OCI-LY7 (cell line): Measurements from ENCODE around the gene CEMIP2. TPM values are rescaled to one million over a fixed set of nuclear protein-coding genes. Genes with fewer than 3 reads are reported as not detected.

Experiments
- BruUV-seq: library from RNA; stranded (reverse); fragments of 400-500 nt; replicated peaks from 2 replicates; lab custom pipeline; 2021; lab: Mats Ljungman, UMichigan
- CTCF ChIA-PET: fragments of 300-600 bp; sonication (Branson Sonifier 250); formaldehyde crosslinking; loops from one replicate; lab custom pipeline; 2022; ENCODE audit warnings: antibody characterized with exemption; ENCODE audit not compliant: unreplicated experiment; lab: Charles Lee
- POLR2A ChIA-PET: fragments of 300-600 bp; sonication (Branson Sonifier 250); formaldehyde crosslinking; loops from one replicate; lab custom pipeline; 2022; ENCODE audit warnings: antibody characterized with exemption; lab: Charles Lee
- DNase-seq: peaks from one replicate; pipeline ENCODE4 v3.0.0-alpha.2; 2015; ENCODE audit warnings: low spot score
- H2AFZ ChIP-seq: fragments of 200-600 bp; sonication (generic), shearing (Covaris generic); 2 replicates; pipeline ENCODE4 v1.6.1; 2014; ENCODE audit warnings: mild to moderate bottlenecking, antibody characterized with exemption, low read length, moderate library complexity
- H3K27ac ChIP-seq: fragments of 200-600 bp; sonication (generic); 2 replicates; pipeline ENCODE4 v1.5.1; 2014; ENCODE audit warnings: mixed run types, low read depth, mild to moderate bottlenecking, moderate library complexity, low read length, inconsistent platforms; ENCODE audit not compliant: poor library complexity, severe bottlenecking
- H3K36me3 ChIP-seq: fragments of 200-600 bp; sonication (generic); 2 replicates; pipeline ENCODE4 v1.6.1; 2014; ENCODE audit warnings: mild to moderate bottlenecking, antibody characterized with exemption, low read length, moderate library complexity, mixed read lengths; ENCODE audit not compliant: insufficient read depth
- H3K4me1 ChIP-seq: fragments of 200-600 bp; sonication (generic); 2 replicates; pipeline ENCODE4 v1.5.1; 2014; ENCODE audit warnings: mild to moderate bottlenecking, low read length; ENCODE audit not compliant: insufficient read depth, poor library complexity, severe bottlenecking
- H3K4me2 ChIP-seq: fragments of 200-600 bp; sonication (generic); 2 replicates; pipeline ENCODE4 v1.6.1; 2014; ENCODE audit warnings: mild to moderate bottlenecking, low read length
- H3K4me3 ChIP-seq: fragments of 200-600 bp; sonication (generic); 2 replicates; pipeline ENCODE4 v1.5.1; 2014; ENCODE audit warnings: mild to moderate bottlenecking, low read depth, low read length; ENCODE audit not compliant: poor library complexity, severe bottlenecking
- H3K79me2 ChIP-seq: fragments of 200-600 bp; sonication (generic); 2 replicates; pipeline ENCODE4 v1.6.1; 2016; ENCODE audit warnings: low read depth, mild to moderate bottlenecking, low read length, moderate library complexity, mixed read lengths; ENCODE audit not compliant: insufficient read depth
- H3K9me2 ChIP-seq: fragments of 200-600 bp; sonication (generic); 2 replicates; pipeline ENCODE4 v1.6.1; 2016; ENCODE audit warnings: mild to moderate bottlenecking, low read length, mixed read lengths; ENCODE audit not compliant: insufficient read depth
- H3K9me3 ChIP-seq: fragments of 200-600 bp; sonication (generic); 2 replicates; pipeline ENCODE4 v1.6.1; 2014; ENCODE audit warnings: mild to moderate bottlenecking, mixed run types, low read length, mixed read lengths
- H4K20me1 ChIP-seq: fragments of 200-600 bp; sonication (generic); 2 replicates; pipeline ENCODE4 v1.6.1; 2014; ENCODE audit warnings: mild to moderate bottlenecking, antibody characterized with exemption, low read length, moderate library complexity, mixed read lengths; ENCODE audit not compliant: insufficient read depth
- EZH2phosphoT487 ChIP-seq: fragments of 200-600 bp; sonication (generic); IDR thresholded peaks from 2 replicates; pipeline ENCODE4 v1.6.1; 2018; ENCODE audit warnings: low read depth, borderline replicate concordance, mild to moderate bottlenecking, mixed run types, antibody characterized with exemption, low read length, moderate library complexity, mixed read lengths
- intact Hi-C: fragments of 100-400 bp; cut with micrococcal nuclease; formaldehyde crosslinking; loops from one replicate; pipeline ENCODE4 v1.10.0; 2022; ENCODE audit not compliant: unreplicated experiment
- total RNA-seq, 2 experiments: library from RNA; depleted of rRNA in 1 of 2; stranded (reverse); fragments of >200 nt in 1 of 2; shearing (Covaris generic) in 1 of 2; gene quantifications; 2 replicates each; pipeline ENCODE4 v1.2.3, GENCODE V29; 2014 to 2022
- TF ChIP-seq, protein P1 (sequence below): fragments of 200-600 bp; sonication (generic); conservative IDR thresholded peaks from 2 replicates; pipeline ENCODE4 v1.5.1; 2014; ENCODE audit warnings: mild to moderate bottlenecking, antibody characterized with exemption, low read length, moderate library complexity, mixed read lengths

Gene CEMIP2
- total RNA-seq, 2 experiments from 2014 or later = 1.8 to 4.8 TPM

- no peaks in the 10 kb centered on the region for H3K9me2 ChIP-seq
- POLR2A ChIA-PET = interaction anchor here (1.5 kb wide), 1 partner anchor 16 kb away, joined by 5 read pairs; no protein-coding TSS in a partner anchor
- H3K4me2 ChIP-seq = no peak overlapping the region
- H2AFZ ChIP-seq = no peak overlapping the region
- H3K4me3 ChIP-seq = no peak overlapping the region
- H3K36me3 ChIP-seq = no peaks in the 10 kb centered on the region
- H3K4me1 ChIP-seq = no peaks in the 10 kb centered on the region
- no TSS peak for BruUV-seq
- no peak for DNase-seq
- H4K20me1 ChIP-seq = no peaks in the 10 kb centered on the region
- H3K27ac ChIP-seq = no peak overlapping the region
- intact Hi-C loops = no loop called here
- no peaks in the 10 kb centered on the region for H3K79me2 ChIP-seq
- no peaks in the 10 kb centered on the region for H3K9me3 ChIP-seq
- CTCF ChIA-PET = no interaction called here
- no peak for TF ChIP-seq EZH2phosphoT487
- TF ChIP-seq, protein P1, sequence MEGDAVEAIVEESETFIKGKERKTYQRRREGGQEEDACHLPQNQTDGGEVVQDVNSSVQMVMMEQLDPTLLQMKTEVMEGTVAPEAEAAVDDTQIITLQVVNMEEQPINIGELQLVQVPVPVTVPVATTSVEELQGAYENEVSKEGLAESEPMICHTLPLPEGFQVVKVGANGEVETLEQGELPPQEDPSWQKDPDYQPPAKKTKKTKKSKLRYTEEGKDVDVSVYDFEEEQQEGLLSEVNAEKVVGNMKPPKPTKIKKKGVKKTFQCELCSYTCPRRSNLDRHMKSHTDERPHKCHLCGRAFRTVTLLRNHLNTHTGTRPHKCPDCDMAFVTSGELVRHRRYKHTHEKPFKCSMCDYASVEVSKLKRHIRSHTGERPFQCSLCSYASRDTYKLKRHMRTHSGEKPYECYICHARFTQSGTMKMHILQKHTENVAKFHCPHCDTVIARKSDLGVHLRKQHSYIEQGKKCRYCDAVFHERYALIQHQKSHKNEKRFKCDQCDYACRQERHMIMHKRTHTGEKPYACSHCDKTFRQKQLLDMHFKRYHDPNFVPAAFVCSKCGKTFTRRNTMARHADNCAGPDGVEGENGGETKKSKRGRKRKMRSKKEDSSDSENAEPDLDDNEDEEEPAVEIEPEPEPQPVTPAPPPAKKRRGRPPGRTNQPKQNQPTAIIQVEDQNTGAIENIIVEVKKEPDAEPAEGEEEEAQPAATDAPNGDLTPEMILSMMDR = no peak
These were observed 70.4 kb downstream of the CEMIP2 start for GRCh38 chr9:71697882-71698281.

DNA sequence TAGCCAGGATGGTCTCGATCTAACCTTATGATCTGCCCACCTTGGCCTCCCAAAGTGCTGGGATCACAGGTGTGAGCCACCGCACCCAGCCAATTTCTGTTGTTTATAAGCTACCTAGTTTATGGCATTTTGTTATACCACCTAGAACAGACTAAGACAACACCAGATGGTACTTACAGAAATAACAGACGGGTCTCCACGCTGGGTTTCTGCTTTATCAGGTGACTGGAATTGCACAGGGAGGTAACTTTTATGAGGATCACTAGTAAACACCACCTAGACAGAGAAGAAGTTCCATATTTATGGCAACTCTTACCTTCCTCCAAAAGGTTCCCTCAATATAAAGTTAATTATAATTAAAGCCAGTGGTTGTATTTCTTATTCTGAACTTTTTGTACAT is 74.0 kb downstream of the CEMIP2 start:
- no peak for TF ChIP-seq EZH2phosphoT487
- TF ChIP-seq, protein P1 = no peak
- POLR2A ChIA-PET = no interaction called here
- no peak overlapping the region for H2AFZ ChIP-seq
- no peak for DNase-seq
- no peaks in the 10 kb centered on the region for H3K36me3 ChIP-seq
- CTCF ChIA-PET = no interaction called here
- H3K27ac ChIP-seq = no peak overlapping the region
- no peak overlapping the region for H3K4me3 ChIP-seq
- H3K9me2 ChIP-seq = no peaks in the 10 kb centered on the region
- no peaks in the 10 kb centered on the region for H3K9me3 ChIP-seq
- BruUV-seq = no TSS peak
- no peak overlapping the region for H3K4me2 ChIP-seq
- H3K79me2 ChIP-seq = no peaks in the 10 kb centered on the region
- no peaks in the 10 kb centered on the region for H3K4me1 ChIP-seq
- intact Hi-C loops = no loop called here
- H4K20me1 ChIP-seq = no peaks in the 10 kb centered on the region

- BruUV-seq = no TSS peak
- Histone ChIP-seq H3K4me3 (no peak overlapping the region), H3K4me2 (no peak overlapping the region), H3K27ac (no peak overlapping the region), H4K20me1 (no peaks in the 10 kb centered on the region), H3K9me2 (no peaks in the 10 kb centered on the region), H2AFZ (no peak overlapping the region), H3K79me2 (no peaks in the 10 kb centered on the region), H3K36me3 (no peaks in the 10 kb centered on the region), H3K4me1 (no peaks in the 10 kb centered on the region), H3K9me3 (no peaks in the 10 kb centered on the region)
- DNase-seq = no peak
- no peak for TF ChIP-seq EZH2phosphoT487
- intact Hi-C loops = no loop called here
- ChIA-PET CTCF (no interaction called here), POLR2A (interaction anchor here (0.8 kb wide), 1 partner anchor 10 kb away, joined by 4 read pairs; no protein-coding TSS in a partner anchor)
These were observed 74.7 kb downstream of the CEMIP2 start for GRCh38 chr9:71693607-71694006.
